ENCODE results near the gene TBC1D2. TPM values are rescaled to one million over a fixed set of nuclear protein-coding genes. Genes with fewer than 3 reads are reported as not detected.
"Not testable (repeated sequence)": the region's sequence is repeated elsewhere in the genome, so short reads cannot be mapped to it uniquely, and the experiment has no call there.

Gene TBC1D2
- polyA plus RNA-seq, 2 of the 4 experiments (the other 2 are of a cell fraction) = 3.3 to 7.3 TPM

GRCh38 chr9:98284754-98285153 lies 29.3 kb upstream of the TBC1D2 start (continued):
- TF ChIP-seq HMGXB4 (CRISPR knock-in tag; IDR thresholded peaks at IDR 0.05; ENCODE audit: borderline replicate concordance) (no peak), ELK1 (IDR thresholded peaks at IDR 0.05; ENCODE audit: low read depth, low read length) (no peak), PBX3 (IDR thresholded peaks at IDR 0.05) (no peak), HES2 (IDR thresholded peaks at IDR 0.05) (no peak), NR3C1 (IDR thresholded peaks at IDR 0.05) (no peak), EP300 (IDR thresholded peaks at IDR 0.05) (no peak)

- H3K4me3 ChIP-seq; H3K9me3 ChIP-seq; FAIRE-seq; DNase-seq (ENCODE audit: low read depth in 1 of 2, low spot score in 1 of 2); H3K4me2 ChIP-seq; POLR2A ChIA-PET; ATAC-seq; H3K27ac ChIP-seq; H3K4me1 ChIP-seq: not testable (repeated sequence)
- 38% methylated on average over 7 of the region's 7 CpGs for WGBS (ENCODE audit: missing lambda C conversion rate)
- CTCF ChIA-PET = interaction anchor here (0.6 to 1.2 kb wide), 4 partner anchors 16 to 424 kb away, joined by 3 to 5 read pairs (median 4); no protein-coding TSS in a partner anchor
These were observed 27.7 kb upstream of the TBC1D2 start for GRCh38 chr9:98283143-98283542.

GRCh38 chr9:98281281-98281680 lies 25.8 kb upstream of the TBC1D2 start:
- 80% methylated on average over 1 of the region's 1 CpG for WGBS (ENCODE audit: missing lambda C conversion rate)
- FAIRE-seq (no peak), DNase-seq (ENCODE audit: low read depth in 1 of 2, low spot score in 1 of 2) (no peak), ATAC-seq (no peak)
- TF ChIP-seq HOXB5 (CRISPR knock-in tag; IDR thresholded peaks at IDR 0.05) = no peak
- TF ChIP-seq REST (IDR thresholded peaks at IDR 0.05) = no peak
- TF ChIP-seq FOXS1 (CRISPR knock-in tag; IDR thresholded peaks at IDR 0.05) = no peak
- TF ChIP-seq ELK1 (IDR thresholded peaks at IDR 0.05; ENCODE audit: low read depth, low read length) = no peak
- TF ChIP-seq FOSB (CRISPR knock-in tag; IDR thresholded peaks at IDR 0.05) = no peak
- no peak for TF ChIP-seq ZNF302 (CRISPR knock-in tag; IDR thresholded peaks at IDR 0.05)
- no peak for TF ChIP-seq FOSL2 (IDR thresholded peaks at IDR 0.05)
- no peak for TF ChIP-seq FOSL2 (CRISPR knock-in tag; IDR thresholded peaks at IDR 0.05)
- Histone ChIP-seq H3K4me2 (no peak overlapping the region), H3K4me1 (no peaks in the 10 kb centered on the region), H3K4me3 (no peak overlapping the region), H3K27ac (no peak overlapping the region), H3K9me3 (no peaks in the 10 kb centered on the region)
- ChIA-PET POLR2A (no interaction called here), CTCF (interaction anchor here (1.4 to 3.6 kb wide), 3 partner anchors 10 to 495 kb away, joined by 3 to 23 read pairs (median 6); no protein-coding TSS in a partner anchor)

Data from A549 (cell line).